Renal pelvis (tissue), 4 donors: ENCODE data around the gene CLDND1. TPM values are rescaled to one million over a fixed set of nuclear protein-coding genes. Genes with fewer than 3 reads are reported as not detected.

Source experiments
- DNase-seq: peaks from one replicate; pipeline ENCODE4 v3.0.0-alpha.2; 2013
- polyA plus RNA-seq, 3 donors: library from polyadenylated mRNA; unstranded; fragments of 120-200 nt; gene quantifications; one replicate each; pipeline ENCODE4 v1.2.1, GENCODE V29; 2013; ENCODE audit not compliant: insufficient read length in 3 of 3

Gene CLDND1
- polyA plus RNA-seq, 3 donors: 144 to 163 (median 148) TPM

DNA sequence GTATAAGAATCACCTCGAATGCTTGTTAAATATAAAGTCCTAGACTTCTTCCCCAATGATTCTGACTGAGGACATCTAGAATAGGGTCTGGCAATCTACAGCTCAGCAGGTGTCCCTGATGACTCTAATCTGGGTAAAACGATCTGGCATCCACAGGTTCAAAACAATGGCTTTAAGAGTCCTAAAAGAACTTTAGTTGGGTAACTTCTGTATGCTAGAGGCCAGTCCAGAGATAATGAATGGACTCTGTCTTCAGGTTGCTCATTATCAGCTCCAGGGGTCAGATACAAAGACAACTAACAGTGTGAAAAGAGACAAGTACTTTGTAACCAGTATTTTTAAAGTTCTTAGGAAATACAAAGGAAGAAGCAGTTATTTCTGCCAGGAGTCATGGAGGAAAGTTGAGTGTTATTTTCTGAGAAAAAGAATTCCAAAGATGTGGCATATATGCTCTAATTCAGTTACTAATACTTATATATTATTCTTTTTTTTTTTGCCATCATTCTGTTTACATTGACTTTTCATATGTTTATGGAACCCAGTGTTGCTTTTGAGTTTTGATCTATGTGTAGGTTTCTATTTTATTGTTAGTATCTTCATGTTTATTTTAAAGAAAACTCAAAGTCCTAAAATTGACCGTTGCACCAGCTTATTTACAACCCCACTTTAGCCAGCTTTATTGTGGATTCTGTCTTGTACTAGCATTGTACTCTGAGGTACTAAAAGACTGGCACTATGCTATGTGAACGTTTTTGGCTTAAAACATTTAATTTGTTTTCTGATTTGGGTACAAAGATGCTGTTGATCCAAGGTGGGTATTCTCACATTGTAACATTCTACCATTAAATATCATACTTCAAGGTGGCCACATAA lies 6.0 kb upstream of the CLDND1 start:
- no peak for DNase-seq

DNA sequence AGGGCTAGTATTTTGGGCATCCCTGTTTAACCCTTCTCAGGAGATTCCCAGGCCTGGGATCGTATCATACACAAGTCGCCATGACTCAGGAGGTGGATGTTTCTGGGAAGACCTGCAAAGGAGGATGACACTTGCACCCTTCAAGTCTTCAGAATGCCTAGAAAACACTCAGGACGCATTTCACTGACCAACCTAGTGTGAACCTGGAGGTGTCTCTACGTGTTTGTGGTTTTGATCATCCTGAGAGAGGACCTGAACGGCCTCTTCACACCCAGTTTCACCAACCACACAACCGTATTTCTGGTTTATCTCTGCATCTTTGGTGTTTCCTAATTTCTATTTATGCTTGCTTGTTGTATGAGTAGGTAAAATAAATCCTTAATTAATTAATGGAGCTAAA lies 2.8 kb upstream of the CLDND1 start:
- no peak for DNase-seq

DNA sequence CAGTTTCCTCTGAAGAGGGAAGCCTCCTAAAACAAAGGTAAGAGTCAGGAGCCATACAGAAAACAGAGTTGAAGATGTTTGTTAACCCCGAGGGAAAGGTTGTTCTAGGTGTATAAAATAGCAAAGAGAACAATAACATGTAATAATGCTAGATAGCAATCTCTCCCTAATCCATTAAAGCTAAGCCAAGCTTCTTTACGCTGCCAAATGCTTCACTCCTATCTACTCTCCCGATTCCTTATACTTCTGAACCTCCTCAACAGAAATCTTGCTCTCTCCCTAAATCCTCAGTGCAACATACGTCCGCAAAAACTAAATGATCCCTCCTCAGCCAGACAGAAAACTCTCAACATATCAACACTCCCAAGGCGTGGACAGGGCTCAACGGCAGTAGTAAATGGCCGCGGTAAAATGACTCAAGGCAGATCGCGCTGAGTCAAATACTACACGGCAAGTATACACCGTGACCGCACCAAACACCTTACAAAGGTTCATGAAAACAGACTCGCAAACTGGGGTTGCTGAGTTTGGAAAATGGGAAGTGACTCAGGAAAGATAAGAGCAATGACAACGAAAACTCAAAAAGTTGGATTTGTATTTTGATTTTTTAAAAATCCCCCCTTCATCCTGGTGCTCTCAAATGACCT lies 682 bp downstream of the CLDND1 start:
- peak; percentile 54 for DNase-seq

- DNase-seq: no peak
Observed at GRCh38 chr3:98519351-98519750, 3.4 kb downstream of the CLDND1 start.

DNA sequence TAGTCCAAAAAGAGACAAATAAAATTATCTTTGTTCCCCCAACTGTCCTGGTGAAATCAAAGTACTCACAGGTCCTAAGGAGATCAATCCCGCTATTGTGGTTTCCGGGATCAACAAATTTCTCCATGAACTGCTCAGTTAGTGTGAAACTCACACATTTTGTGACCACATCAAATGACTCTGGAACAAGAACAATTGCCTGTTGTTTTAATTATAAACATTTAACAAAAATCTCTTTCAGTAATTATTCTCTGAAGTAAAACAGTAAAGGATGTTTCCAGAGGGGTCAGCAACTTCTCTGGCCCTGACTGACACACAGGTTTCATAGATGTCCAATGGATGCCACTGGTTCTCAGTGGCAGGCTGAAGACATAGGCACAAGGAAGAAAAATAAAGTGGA lies 3.9 kb downstream of the CLDND1 start:
- no peak for DNase-seq

DNA sequence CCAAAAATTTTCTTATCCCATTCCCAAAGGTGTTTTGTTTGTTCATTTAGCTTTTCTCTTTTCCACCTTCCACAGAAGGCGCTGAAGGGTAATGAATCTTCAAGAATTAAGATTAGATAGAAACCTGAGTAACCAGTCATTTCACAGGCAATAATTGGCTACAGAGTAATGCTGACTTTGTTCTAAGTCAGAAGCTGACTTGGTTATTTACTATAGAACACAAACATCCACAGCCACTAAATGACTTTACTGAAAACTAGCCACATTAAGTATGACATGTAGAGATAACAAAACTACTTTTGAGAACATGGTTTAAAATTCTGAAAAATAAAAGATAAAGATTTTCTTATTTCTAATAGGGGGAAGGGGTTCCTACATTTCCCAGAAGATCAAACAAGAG lies 7.8 kb downstream of the CLDND1 start:
- DNase-seq: no peak

DNA sequence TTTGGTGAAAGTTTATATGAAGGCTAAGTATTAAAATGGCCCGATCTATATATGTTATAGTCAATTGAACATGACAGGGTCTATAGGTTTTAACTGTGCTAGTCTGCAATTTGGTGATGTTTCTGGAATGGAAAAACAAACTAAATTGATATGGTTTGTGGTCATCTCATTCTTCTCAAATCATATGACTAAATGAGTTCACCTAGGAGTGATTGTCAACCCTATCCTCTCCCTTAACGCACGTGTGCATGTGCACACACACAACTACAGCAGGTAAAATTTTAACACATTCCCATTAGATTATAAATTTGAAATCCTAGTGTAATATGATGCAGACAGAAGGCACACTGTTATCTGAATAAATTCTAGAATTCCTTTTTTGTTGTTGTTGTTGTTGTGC lies 9.0 kb downstream of the CLDND1 start:
- no peak for DNase-seq

GRCh38 chr3:98513091-98513511 lies 9.6 kb downstream of the CLDND1 start:
- no peak for DNase-seq

DNA sequence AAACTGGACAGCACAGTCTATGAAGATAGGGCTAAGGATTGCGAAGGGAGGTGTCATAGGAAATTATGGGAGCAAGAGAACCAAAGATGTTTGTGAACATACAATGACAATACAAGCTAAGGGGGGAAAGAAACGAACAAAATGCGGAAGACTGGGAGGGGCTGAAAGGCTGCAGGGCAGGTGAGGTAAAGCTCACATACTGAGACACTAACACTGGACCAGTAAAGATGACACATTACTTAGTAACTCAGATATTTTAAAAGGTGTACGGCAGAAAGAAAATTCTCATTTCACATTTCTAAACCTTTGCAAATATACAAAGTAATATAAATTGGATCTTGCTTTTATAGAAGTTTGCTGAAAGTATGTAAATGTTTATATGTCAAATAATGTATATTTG lies 10.1 kb downstream of the CLDND1 start:
- DNase-seq: no peak

DNA sequence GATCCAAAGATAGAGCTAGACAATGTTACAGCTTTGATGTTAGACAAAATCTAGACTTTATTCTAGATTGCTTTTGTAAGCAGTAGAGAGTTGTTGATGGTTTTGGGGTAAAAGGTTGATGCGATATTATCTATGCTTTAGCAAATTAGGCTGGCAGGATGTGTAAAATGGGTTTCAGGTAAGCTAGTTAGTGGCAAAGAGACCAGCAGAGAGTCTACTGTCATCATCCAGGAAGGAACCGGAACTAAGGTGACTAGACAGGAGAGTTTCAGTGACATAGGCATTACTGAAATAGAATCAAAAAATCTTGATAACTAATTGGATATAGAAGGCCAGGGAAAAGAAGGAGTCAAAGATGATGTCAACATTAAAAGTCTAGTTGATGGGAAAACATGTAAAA lies 14.1 kb downstream of the CLDND1 start:
- DNase-seq: no peak

GRCh38 chr3:98504539-98504938 lies 18.2 kb downstream of the CLDND1 start:
- no peak for DNase-seq

DNA sequence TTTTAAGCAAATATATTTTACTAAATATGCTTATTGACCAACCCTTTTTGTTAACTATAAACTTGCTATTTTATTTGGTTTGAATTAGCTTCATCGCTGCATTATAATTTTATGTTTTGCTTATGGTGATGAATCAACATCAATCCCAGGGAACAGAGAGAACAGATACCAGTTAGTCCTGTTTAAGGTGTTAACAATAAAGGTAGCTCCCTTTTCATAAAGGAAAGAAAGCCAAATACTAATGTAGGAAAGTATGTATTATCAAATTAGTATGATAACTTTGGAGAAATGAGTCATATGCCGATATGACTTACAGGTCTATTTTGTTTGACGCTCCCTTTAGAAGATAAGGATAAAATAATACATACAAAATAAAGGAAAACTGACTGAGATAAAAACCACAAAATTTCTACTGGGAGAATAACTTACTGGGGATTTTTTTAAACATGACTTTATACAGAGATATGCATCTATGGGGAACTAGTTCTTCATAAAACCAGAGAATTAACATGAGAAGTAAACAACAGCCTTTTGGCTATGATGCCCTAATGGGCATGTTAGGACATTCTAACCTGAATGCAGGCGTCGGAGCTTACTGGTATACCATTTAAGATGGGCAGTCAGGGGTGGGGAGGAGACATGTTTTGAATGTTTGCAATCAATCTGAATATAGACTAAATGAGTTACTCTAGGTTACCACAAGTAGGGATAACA lies 20.7 kb downstream of the CLDND1 start:
- DNase-seq: no peak

- DNase-seq: no peak
Observed at GRCh38 chr3:98501270-98501669, 21.4 kb downstream of the CLDND1 start.

DNA sequence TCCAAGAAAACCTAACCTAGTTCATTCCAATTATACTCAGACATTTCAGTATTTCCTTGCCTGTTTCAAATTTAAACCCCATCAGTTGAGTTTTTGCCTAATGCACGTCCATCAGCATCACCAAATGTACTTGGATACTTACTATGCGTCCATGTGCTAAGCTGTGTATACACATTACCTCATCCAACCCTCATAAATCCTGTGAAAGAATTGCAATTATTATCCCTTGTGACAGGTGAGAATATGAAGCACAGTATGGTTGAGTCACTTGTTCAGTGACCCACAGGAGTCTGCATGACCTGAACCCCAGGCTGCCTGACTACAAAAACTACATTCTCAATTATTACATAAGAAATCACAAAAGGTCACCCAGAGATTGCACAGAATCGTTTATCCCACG lies 22.7 kb downstream of the CLDND1 start:
- DNase-seq: no peak

- no peak for DNase-seq
Observed at GRCh38 chr3:98497381-98497780, 25.3 kb downstream of the CLDND1 start, which contains the start of gene OR5K2. TSS of gene OR5K2 (plus strand) at chr3:98497681. CDS start at chr3:98497681, 0 bp downstream.

GRCh38 chr3:98483626-98484025 lies 39.1 kb downstream of the CLDND1 start:
- no peak for DNase-seq

- no peak for DNase-seq
Observed at GRCh38 chr3:98482717-98483482, 39.8 kb downstream of the CLDND1 start.
